CD4-positive, alpha-beta T cell (primary cell): ENCODE measurements around the gene SKA2. TPM values are rescaled to one million over a fixed set of nuclear protein-coding genes. Genes with fewer than 3 reads are reported as not detected.
A peak's percentile ranks its signal among the peaks of the same experiment; 100 is the strongest.

Source experiments
- ATAC-seq: fragments of 200-7000 bp; cut with Tn5 transposase; one replicate; pipeline ENCODE4 v1.10.0; 2022; ENCODE audit warnings: mild to moderate bottlenecking; ENCODE audit not compliant: poor library complexity
- CTCF ChIA-PET: fragments of 350-600 bp; sonication (Branson Sonifier 250); formaldehyde crosslinking; loops from one replicate; lab custom pipeline; 2021; ENCODE audit warnings: antibody characterized with exemption, inconsistent platforms; lab: Charles Lee
- POLR2A ChIA-PET: fragments of 350-600 bp; sonication (Branson Sonifier 250); formaldehyde crosslinking; loops from one replicate; lab custom pipeline; 2021; ENCODE audit warnings: antibody characterized with exemption, inconsistent platforms; lab: Charles Lee
- DNase-seq, 14 experiments: peaks; one replicate each; pipeline ENCODE4 v3.0.0-alpha.2; 2013 to 2020; ENCODE audit warnings: mixed read lengths in 2 of 14
- H3K27ac ChIP-seq, 2 donors: one replicate each; pipeline versions ENCODE4 v1.5.1 to v1.7.0; 2013; ENCODE audit warnings: low read length in 2 of 2, low read depth in 1 of 2, mild to moderate bottlenecking in 1 of 2
- H3K27me3 ChIP-seq, 2 experiments: 1 replicate in 1 of 2; 2 replicates in 1 of 2; pipeline versions ENCODE4 v1.6.1 to v1.7.0; 2013; ENCODE audit warnings: low read length in 2 of 2, control low read depth in 1 of 2, mild to moderate bottlenecking in 1 of 2, moderate library complexity in 1 of 2; ENCODE audit not compliant: insufficient read depth in 2 of 2, control insufficient read depth in 1 of 2
- H3K36me3 ChIP-seq: one replicate; pipeline ENCODE4 v1.6.1; 2013; ENCODE audit warnings: low read length, control low read depth; ENCODE audit not compliant: insufficient read depth
- H3K4me1 ChIP-seq: one replicate; pipeline ENCODE4 v1.6.1; 2013; ENCODE audit warnings: low read length, control low read depth; ENCODE audit not compliant: insufficient read depth
- H3K4me3 ChIP-seq: one replicate; pipeline ENCODE4 v1.5.1; 2013; ENCODE audit warnings: mild to moderate bottlenecking, low read length, moderate library complexity
- H3K9me3 ChIP-seq, 2 experiments: 1 replicate in 1 of 2; 2 replicates in 1 of 2; pipeline versions ENCODE4 v1.6.1 to v1.7.0; 2013; ENCODE audit warnings: low read length in 2 of 2, mild to moderate bottlenecking in 2 of 2, control low read depth in 1 of 2, moderate library complexity in 1 of 2; ENCODE audit not compliant: control insufficient read depth in 1 of 2, insufficient read depth in 1 of 2
- H3K27ac Mint-ChIP-seq: one replicate; pipeline ENCODE4 v1.8.0; 2020; ENCODE audit warnings: mixed read lengths
- H3K27me3 Mint-ChIP-seq: one replicate; pipeline ENCODE4 v1.8.0; 2021; ENCODE audit warnings: mixed read lengths
- H3K36me3 Mint-ChIP-seq: one replicate; pipeline ENCODE4 v1.8.0; 2021; ENCODE audit warnings: low read depth, mixed read lengths
- H3K4me1 Mint-ChIP-seq: one replicate; pipeline ENCODE4 v1.8.0; 2021; ENCODE audit warnings: low read depth, mixed read lengths
- H3K4me3 Mint-ChIP-seq: one replicate; pipeline ENCODE4 v1.8.0; 2020; ENCODE audit warnings: mild to moderate bottlenecking, mixed read lengths
- H3K9me3 Mint-ChIP-seq: one replicate; pipeline ENCODE4 v1.8.0; 2020; ENCODE audit warnings: mixed read lengths
- intact Hi-C, 2 experiments: fragments of 100-400 bp; cut with DNase I in 1 of 2; cut with micrococcal nuclease in 1 of 2; formaldehyde crosslinking; loops; one replicate each; pipeline versions ENCODE4 v1.15.1 to v1.9.0; 2023 to 2025; cut with DNase I, micrococcal nuclease
- total RNA-seq, 174 experiments: library from RNA in 2 of 174; stranded (reverse) in 2 of 174; gene quantifications; one replicate each; pipeline ENCODE4 v1.2.3 and lab custom pipeline; 2021 to 2026
- TF ChIP-seq, protein P1 (sequence below): fragments of 200-600 bp; IDR thresholded peaks from one replicate; pipeline ENCODE4 v1.8.0; 2022; ENCODE audit warnings: antibody characterized with exemption, mild to moderate bottlenecking

The SKA2 gene
- total RNA-seq, 2 experiments from 2014 or later = 5.2 to 7.7 TPM

DNA sequence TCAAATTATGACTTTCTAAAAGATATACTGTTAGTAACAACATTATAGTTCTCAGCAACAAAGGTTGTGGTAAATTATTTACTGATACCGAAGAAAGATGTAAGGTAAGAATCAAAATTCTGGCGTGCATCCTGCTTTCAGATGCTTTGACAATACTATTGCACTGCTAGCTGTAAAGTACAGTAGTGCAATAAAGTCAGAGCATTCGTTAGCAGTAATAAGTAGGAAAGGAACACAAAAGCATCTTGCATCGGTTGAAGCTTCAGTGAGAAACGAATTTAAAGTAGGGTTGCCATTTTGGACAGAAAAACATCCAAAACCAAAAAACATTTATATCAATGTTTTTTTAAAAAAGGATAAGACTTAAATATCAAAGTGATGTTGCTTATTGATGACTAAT, 4.0 kb downstream of the SKA2 start:
- Histone ChIP-seq H3K4me3 (no peak overlapping the region), H3K4me1 (peaks cover 24% of the 10 kb centered on the region), H3K9me3 (no peaks in the 10 kb centered on the region), H3K27me3 (no peaks in the 10 kb centered on the region), H3K36me3 (peaks cover 2% of the 10 kb centered on the region), H3K27ac (no peak overlapping the region)
- ATAC-seq = no peak
- Mint-ChIP-seq H3K4me3 (peak overlapping the region; percentile 38), H3K36me3 (no peaks in the 10 kb centered on the region), H3K27ac (peak overlapping the region; percentile 60), H3K4me1 (peaks cover 50% of the 10 kb centered on the region), H3K27me3 (no peaks in the 10 kb centered on the region), H3K9me3 (no peaks in the 10 kb centered on the region)
- DNase-seq = peak in 2 of 14 experiments; percentile 21 to 29
- ChIA-PET POLR2A (interaction anchor here (2.4 kb wide), 1 partner anchor 44 kb away, joined by 14 read pairs; the partner anchor contains the start of gene TRIM37), CTCF (interaction anchor here (1.6 kb wide), 1 partner anchor 44 kb away, joined by 3 read pairs; the partner anchor contains the start of gene TRIM37)
- TF ChIP-seq, protein P1, sequence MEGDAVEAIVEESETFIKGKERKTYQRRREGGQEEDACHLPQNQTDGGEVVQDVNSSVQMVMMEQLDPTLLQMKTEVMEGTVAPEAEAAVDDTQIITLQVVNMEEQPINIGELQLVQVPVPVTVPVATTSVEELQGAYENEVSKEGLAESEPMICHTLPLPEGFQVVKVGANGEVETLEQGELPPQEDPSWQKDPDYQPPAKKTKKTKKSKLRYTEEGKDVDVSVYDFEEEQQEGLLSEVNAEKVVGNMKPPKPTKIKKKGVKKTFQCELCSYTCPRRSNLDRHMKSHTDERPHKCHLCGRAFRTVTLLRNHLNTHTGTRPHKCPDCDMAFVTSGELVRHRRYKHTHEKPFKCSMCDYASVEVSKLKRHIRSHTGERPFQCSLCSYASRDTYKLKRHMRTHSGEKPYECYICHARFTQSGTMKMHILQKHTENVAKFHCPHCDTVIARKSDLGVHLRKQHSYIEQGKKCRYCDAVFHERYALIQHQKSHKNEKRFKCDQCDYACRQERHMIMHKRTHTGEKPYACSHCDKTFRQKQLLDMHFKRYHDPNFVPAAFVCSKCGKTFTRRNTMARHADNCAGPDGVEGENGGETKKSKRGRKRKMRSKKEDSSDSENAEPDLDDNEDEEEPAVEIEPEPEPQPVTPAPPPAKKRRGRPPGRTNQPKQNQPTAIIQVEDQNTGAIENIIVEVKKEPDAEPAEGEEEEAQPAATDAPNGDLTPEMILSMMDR = no peak
- intact Hi-C loops = loop anchor here in 1 of 2 experiments (10.0 kb wide), 3 partner anchors 414 to 1896 kb away; partner anchors contain the start of genes DHX40, MSI2, RAD51C and TEX14

GRCh38 chr17:59149841-59150511, 5.0 kb downstream of the SKA2 start:
- Mint-ChIP-seq H3K4me1 (peaks cover 56% of the 10 kb centered on the region), H3K27me3 (no peaks in the 10 kb centered on the region), H3K27ac (peak overlapping the region; percentile 60), H3K4me3 (no peak overlapping the region), H3K9me3 (no peaks in the 10 kb centered on the region), H3K36me3 (peaks cover 4% of the 10 kb centered on the region)
- ATAC-seq (no peak), DNase-seq (peak in 1 of 14 experiments; percentile 23)
- Histone ChIP-seq H3K27me3 (no peaks in the 10 kb centered on the region), H3K27ac (no peak overlapping the region), H3K4me1 (peaks cover 19% of the 10 kb centered on the region), H3K36me3 (peaks cover 2% of the 10 kb centered on the region), H3K9me3 (no peaks in the 10 kb centered on the region), H3K4me3 (no peak overlapping the region)
- TF ChIP-seq, protein P1 = no peak
- ChIA-PET CTCF (no interaction called here), POLR2A (no interaction called here)
- intact Hi-C loops = loop anchor here in 1 of 2 experiments (10.0 kb wide), 3 partner anchors 415 to 1895 kb away; partner anchors contain the start of genes DHX40, MSI2, RAD51C and TEX14

DNA sequence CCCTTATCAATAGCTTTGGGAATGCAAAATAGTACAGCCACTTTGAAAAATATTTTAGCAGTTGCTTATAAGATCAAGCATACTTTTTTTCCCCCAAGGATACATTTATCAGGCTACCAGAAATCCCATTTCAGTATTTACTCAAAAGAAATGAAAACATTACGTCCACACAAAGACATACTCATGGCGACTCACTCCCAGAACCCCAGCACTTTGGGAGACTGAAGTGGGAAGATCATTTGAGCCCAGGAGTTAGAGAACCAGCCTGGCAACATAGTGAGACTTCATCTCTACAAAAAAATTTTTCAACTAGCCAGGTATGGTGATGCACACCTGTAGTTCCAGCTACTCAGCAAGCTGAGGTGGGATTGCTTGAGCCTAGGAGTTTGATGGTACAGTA, 5.9 kb downstream of the SKA2 start:
- ChIA-PET POLR2A (no interaction called here), CTCF (interaction anchor here (0.6 kb wide), 1 partner anchor 38 kb away, joined by 4 read pairs; no protein-coding TSS in a partner anchor)
- Mint-ChIP-seq H3K36me3 (peaks cover 12% of the 10 kb centered on the region), H3K4me1 (peaks cover 55% of the 10 kb centered on the region), H3K4me3 (no peak overlapping the region), H3K27me3 (no peaks in the 10 kb centered on the region), H3K9me3 (no peaks in the 10 kb centered on the region), H3K27ac (no peak overlapping the region)
- Histone ChIP-seq H3K4me3 (no peak overlapping the region), H3K4me1 (peaks cover 15% of the 10 kb centered on the region), H3K36me3 (peaks cover 6% of the 10 kb centered on the region), H3K27me3 (no peaks in the 10 kb centered on the region), H3K27ac (no peak overlapping the region), H3K9me3 (no peaks in the 10 kb centered on the region)
- DNase-seq (no peak), ATAC-seq (no peak)
- TF ChIP-seq, protein P1 = no peak
- intact Hi-C loops = no loop called here
